SK-N-SH (cell line): ENCODE data around the gene CXADR. TPM values are rescaled to one million over a fixed set of nuclear protein-coding genes. Genes with fewer than 3 reads are reported as not detected.
A peak's percentile ranks its signal among the peaks of the same experiment; 100 is the strongest.

ENCODE experiments used
- CTCF ChIA-PET: fragments of 300-600, 350-600 bp; formaldehyde crosslinking; extraction: SDS; loops from one replicate; lab custom pipeline; 2021; lab: Yijun Ruan, JAX
- POLR2A ChIA-PET: fragments of 350-600 bp; sonication (Branson Sonifier 250); formaldehyde crosslinking; extraction: SDS; loops from one replicate; lab custom pipeline; 2020; ENCODE audit warnings: antibody characterized with exemption, inconsistent platforms; lab: Yijun Ruan, JAX
- DNase-seq: peaks from one replicate; pipeline ENCODE4 v3.0.0; 2012
- H2AFZ ChIP-seq: fragments of 200-600 bp; sonication (generic); 2 replicates; pipeline ENCODE4 v1.8.1; 2016; ENCODE audit warnings: antibody characterized with exemption, mild to moderate bottlenecking, low read depth
- H3F3A ChIP-seq: fragments of 200-600 bp; sonication (generic); replicated peaks from 2 replicates; pipeline ENCODE3; 2016; ENCODE audit warnings: antibody characterized with exemption, mild to moderate bottlenecking; ENCODE audit not compliant: insufficient read depth
- H3K27ac ChIP-seq, 2 experiments: fragments of 200-500 bp in 1 of 2; fragments of 200-600 bp in 1 of 2; sonication (Bioruptor generic) in 1 of 2; sonication (generic), shearing (Covaris generic) in 1 of 2; 2 replicates each; pipeline versions ENCODE4 v1.5.1 to v1.6.1; 2014 to 2016; ENCODE audit warnings: low read depth in 2 of 2, inconsistent platforms in 1 of 2, low read length in 1 of 2, mild to moderate bottlenecking in 1 of 2, mixed read lengths in 1 of 2
- H3K27me3 ChIP-seq: fragments of 200-600 bp; sonication (generic), shearing (Covaris generic); 2 replicates; pipeline ENCODE4 v1.6.1; 2016; ENCODE audit warnings: mixed run types; ENCODE audit not compliant: insufficient read depth
- H3K36me3 ChIP-seq, 2 experiments: fragments of 200-500 bp in 1 of 2; fragments of 200-600 bp in 1 of 2; sonication (Bioruptor generic) in 1 of 2; sonication (generic) in 1 of 2; replicated peaks in 1 of 2; 2 replicates each; pipeline versions ENCODE3 to v1.5.1; 2014 to 2016; ENCODE audit warnings: low read length in 1 of 2, mild to moderate bottlenecking in 1 of 2; ENCODE audit not compliant: insufficient read depth in 2 of 2, control insufficient read depth in 1 of 2
- H3K4me1 ChIP-seq, 2 experiments: fragments of 200-500 bp in 1 of 2; fragments of 200-600 bp in 1 of 2; sonication (Bioruptor generic) in 1 of 2; sonication (generic), shearing (Covaris generic) in 1 of 2; 2 replicates each; pipeline versions ENCODE4 v1.5.1 to v1.6.1; 2014 to 2016; ENCODE audit warnings: low read depth in 1 of 2, low read length in 1 of 2, mixed run types in 1 of 2; ENCODE audit not compliant: insufficient read depth in 2 of 2, control insufficient read depth in 1 of 2
- H3K4me2 ChIP-seq: fragments of 200-600 bp; sonication (generic), shearing (Covaris generic); 2 replicates; pipeline ENCODE4 v1.6.1; 2017; ENCODE audit warnings: mixed run types
- H3K4me3 ChIP-seq, 2 experiments: fragments of 200-500 bp in 1 of 2; fragments of 200-600 bp in 1 of 2; sonication (Bioruptor generic) in 1 of 2; sonication (generic), shearing (Covaris generic) in 1 of 2; 2 replicates each; pipeline versions ENCODE4 v1.5.1 to v1.8.1; 2014 to 2016; ENCODE audit warnings: low read depth in 2 of 2, inconsistent platforms in 1 of 2, low read length in 1 of 2, mild to moderate bottlenecking in 1 of 2, mixed read lengths in 1 of 2, moderate library complexity in 1 of 2
- H3K79me2 ChIP-seq: fragments of 200-600 bp; sonication (generic); 2 replicates; pipeline ENCODE4 v1.8.1; 2017; ENCODE audit warnings: mild to moderate bottlenecking; ENCODE audit not compliant: insufficient read depth
- H3K9ac ChIP-seq: fragments of 200-600 bp; sonication (generic); 2 replicates; pipeline ENCODE4 v1.6.1; 2017; ENCODE audit warnings: mixed run types
- H3K9me2 ChIP-seq: fragments of 200-600 bp; sonication (generic); 2 replicates; pipeline ENCODE4 v1.6.1; 2017; ENCODE audit warnings: mixed run types
- H3K9me3 ChIP-seq: fragments of 200-600 bp; sonication (generic); 2 replicates; pipeline ENCODE4 v1.6.1; 2017; ENCODE audit warnings: mixed run types, mild to moderate bottlenecking, moderate library complexity
- H4K20me1 ChIP-seq: fragments of 200-600 bp; sonication (generic); 2 replicates; pipeline ENCODE4 v1.6.1; 2017; ENCODE audit warnings: mild to moderate bottlenecking, mixed run types; ENCODE audit not compliant: insufficient read depth
- CTCF ChIP-seq: fragments of 200-600 bp; sonication (generic); IDR thresholded peaks from 2 replicates; pipeline ENCODE4 v1.6.1; 2017; ENCODE audit warnings: antibody characterized with exemption, mild to moderate bottlenecking, moderate library complexity
- FOSL2 ChIP-seq: IDR thresholded peaks from 2 replicates; pipeline ENCODE4 v1.4.0; 2012; ENCODE audit warnings: low read depth, mild to moderate bottlenecking, moderate library complexity, borderline replicate concordance
- FOXM1 ChIP-seq: IDR thresholded peaks from 2 replicates; pipeline ENCODE4 v1.4.0; 2012; ENCODE audit warnings: low read depth, mild to moderate bottlenecking
- GABPA ChIP-seq: IDR thresholded peaks from 2 replicates; pipeline ENCODE4 v1.4.0; 2012; ENCODE audit warnings: low read depth, mild to moderate bottlenecking
- GATA2 ChIP-seq: sonication (generic); formaldehyde crosslinking; IDR thresholded peaks from 2 replicates; pipeline ENCODE4 v1.5.0; 2020; ENCODE audit warnings: mild to moderate bottlenecking, missing genetic modification reagents
- JUND ChIP-seq: IDR thresholded peaks from 2 replicates; pipeline ENCODE4 v1.4.0; 2012
- MXI1 ChIP-seq: IDR thresholded peaks from 2 replicates; pipeline ENCODE4 v1.6.1; 2012; ENCODE audit warnings: mild to moderate bottlenecking, low read depth, low read length, improper control_type of control experiment
- RCOR1 ChIP-seq: fragments of 150-350 bp; IDR thresholded peaks from 2 replicates; pipeline ENCODE4 v1.6.1; 2017; ENCODE audit warnings: antibody characterized with exemption, low read length
- RXRA ChIP-seq: IDR thresholded peaks from 2 replicates; pipeline ENCODE4 v1.4.0; 2012; ENCODE audit warnings: low read depth, mild to moderate bottlenecking, borderline replicate concordance
- TAF1 ChIP-seq: IDR thresholded peaks from 2 replicates; pipeline ENCODE4 v1.6.1; 2012; ENCODE audit warnings: low read depth, mild to moderate bottlenecking, low read length, moderate library complexity, borderline replicate concordance
- USF1 ChIP-seq: IDR thresholded peaks from 2 replicates; pipeline ENCODE4 v1.4.0; 2012; ENCODE audit warnings: low read depth, borderline replicate concordance
- YY1 ChIP-seq: IDR thresholded peaks from 2 replicates; pipeline ENCODE4 v1.4.0; 2012; ENCODE audit warnings: low read depth, mild to moderate bottlenecking
- ZBTB33 ChIP-seq: IDR thresholded peaks from 2 replicates; pipeline ENCODE4 v1.4.0; 2012; ENCODE audit warnings: low read depth, borderline replicate concordance
- WGBS: methylation state at CpG from one replicate; pipeline ENCODE4 v1.1.6; 2017; ENCODE audit warnings: low lambda C conversion rate; 5-methylcytosine and 5-hydroxymethylcytosine counted together
- polyA plus RNA-seq, 3 experiments: library from polyadenylated mRNA; depleted of rRNA; stranded (reverse); fragments of >200 nt; gene quantifications; 2 replicates each; pipeline ENCODE4 v1.2.3, GENCODE V29; 2012

The CXADR gene
- polyA plus RNA-seq, 1 of the 3 experiments (the other 2 are of a cell fraction) = 1.1 TPM

DNA sequence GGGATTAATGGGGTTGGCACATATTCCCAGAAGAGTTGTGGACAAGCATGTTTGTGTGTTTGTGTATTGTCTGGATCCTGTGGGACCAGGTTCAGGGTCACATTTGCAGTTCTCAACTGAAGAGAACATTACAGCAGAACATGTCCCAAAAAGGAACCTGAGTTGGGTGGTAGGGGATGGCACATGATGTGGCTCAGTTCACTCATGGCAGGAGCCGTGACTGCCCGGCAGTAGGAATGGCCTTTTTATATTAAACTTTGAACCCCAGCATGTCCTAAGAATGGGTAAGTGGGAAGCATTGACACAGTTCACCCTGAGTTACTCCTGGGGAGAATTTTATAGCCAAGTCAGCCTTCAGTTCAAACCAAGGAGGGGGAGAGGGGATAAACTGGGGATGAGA, 41.3 kb downstream of the CXADR start:
- no peaks in the 10 kb centered on the region for H3F3A ChIP-seq
- no peaks in the 10 kb centered on the region for H4K20me1 ChIP-seq
- TF ChIP-seq YY1 (no peak), TAF1 (no peak), GABPA (no peak), GATA2 (no peak), CTCF (no peak), RXRA (no peak), JUND (no peak), MXI1 (no peak), USF1 (no peak), FOXM1 (no peak), FOSL2 (no peak), ZBTB33 (no peak), RCOR1 (no peak)
- TF ChIP-seq, all 33 proteins: peak for 0
- H3K9me2 ChIP-seq = no peaks in the 10 kb centered on the region
- H3K9ac ChIP-seq = no peak overlapping the region
- no peak overlapping the region for H3K4me2 ChIP-seq
- no peaks in the 10 kb centered on the region for H3K79me2 ChIP-seq
- H3K36me3 ChIP-seq = no peaks in the 10 kb centered on the region
- H3K27me3 ChIP-seq = no peaks in the 10 kb centered on the region
- ChIA-PET POLR2A (no interaction called here), CTCF (interaction anchor here (0.7 to 2.1 kb wide), 25 partner anchors 10 to 166 kb away, joined by 3 to 42 read pairs (median 3); no protein-coding TSS in a partner anchor)
- 50% methylated on average over 2 of the region's 2 CpGs for WGBS
- DNase-seq = no peak
- peak overlapping the region in 1 of 2 experiments; percentile 81; a peak in 2 of 4 replicates for H3K27ac ChIP-seq
- H3K4me3 ChIP-seq = no peak overlapping the region
- H3K4me1 ChIP-seq = peaks cover 0 to 13% of the 10 kb centered on the region in 2 experiments; a peak in 2 of 4 replicates
- no peak overlapping the region for H2AFZ ChIP-seq
- H3K9me3 ChIP-seq = no peaks in the 10 kb centered on the region
